H1 (cell line): ENCODE data around the gene TDP1. TPM values are rescaled to one million over a fixed set of nuclear protein-coding genes. Genes with fewer than 3 reads are reported as not detected.

ENCODE experiments used
- CTCF ChIA-PET: fragments of 300-600 bp; sonication (Branson Sonifier 250); formaldehyde crosslinking; loops from one replicate; lab custom pipeline; 2021; ENCODE audit not compliant: partially characterized antibody; lab: Charles Lee
- POLR2A ChIA-PET: fragments of 300-600 bp; sonication (Branson Sonifier 250); formaldehyde crosslinking; loops from one replicate; lab custom pipeline; 2021; ENCODE audit warnings: inconsistent platforms; ENCODE audit not compliant: partially characterized antibody; lab: Charles Lee
- DNase-seq, 2 experiments: peaks; one replicate each; pipeline versions ENCODE4 v3.0.0 to v3.0.0-alpha.2; 2010 to 2022; ENCODE audit warnings: low spot score in 2 of 2, low read depth in 1 of 2, mixed read lengths in 1 of 2
- FAIRE-seq: peaks from 2 replicates; lab custom pipeline; 2011; peaks lifted over from hg19 to GRCh38; lab: Jason Lieb, UNC
- H2AFZ ChIP-seq: 2 replicates; pipeline ENCODE4 v1.8.1; 2012; ENCODE audit warnings: low read length, inconsistent platforms
- H2AK5ac ChIP-seq: 2 replicates; pipeline ENCODE4 v1.6.1; 2013; ENCODE audit warnings: low read depth, low read length
- H2BK120ac ChIP-seq: replicated peaks from 2 replicates; pipeline ENCODE3; 2013; ENCODE audit warnings: low read depth, low read length, inconsistent platforms
- H2BK12ac ChIP-seq: 2 replicates; pipeline ENCODE4 v1.6.1; 2013; ENCODE audit warnings: low read depth, low read length
- H2BK15ac ChIP-seq: 2 replicates; pipeline ENCODE4 v1.6.1; 2013; ENCODE audit warnings: low read length
- H2BK20ac ChIP-seq: 2 replicates; pipeline ENCODE4 v1.6.1; 2013; ENCODE audit warnings: low read length
- H2BK5ac ChIP-seq: 2 replicates; pipeline ENCODE4 v1.6.1; 2013; ENCODE audit warnings: low read depth, low read length
- H3K14ac ChIP-seq: 2 replicates; pipeline ENCODE4 v1.6.1; 2013; ENCODE audit warnings: inconsistent platforms; ENCODE audit not compliant: insufficient read length
- H3K18ac ChIP-seq: 2 replicates; pipeline ENCODE4 v1.6.1; 2013; ENCODE audit warnings: low read length; ENCODE audit errors: extremely low read depth
- H3K23ac ChIP-seq: 2 replicates; pipeline ENCODE4 v1.6.1; 2013; ENCODE audit warnings: inconsistent platforms; ENCODE audit not compliant: insufficient read length
- H3K23me2 ChIP-seq: 2 replicates; pipeline ENCODE4 v1.6.1; 2013; ENCODE audit warnings: low read depth, low read length
- H3K27ac ChIP-seq: 2 replicates; pipeline ENCODE4 v1.6.1; 2011; ENCODE audit warnings: low read depth, low read length, inconsistent platforms
- H3K27me3 ChIP-seq, 4 experiments: replicated peaks in 1 of 4; 1 replicate in 1 of 4; 2 replicates in 3 of 4; pipeline versions ENCODE4 v1.6.1 to v1.8.1; 2011 to 2013; ENCODE audit warnings: low read length in 3 of 4, mild to moderate bottlenecking in 3 of 4, inconsistent platforms in 2 of 4, mixed read lengths in 2 of 4, moderate library complexity in 1 of 4; ENCODE audit not compliant: control insufficient read depth in 3 of 4, insufficient read depth in 3 of 4; ENCODE audit errors: extremely low read depth in 1 of 4
- H3K36me3 ChIP-seq, 4 experiments: 2 replicates each; pipeline versions ENCODE4 v1.6.1 to v1.8.1; 2011 to 2013; ENCODE audit warnings: mild to moderate bottlenecking in 4 of 4, low read length in 3 of 4, moderate library complexity in 2 of 4, control low read depth in 1 of 4, inconsistent platforms in 1 of 4; ENCODE audit not compliant: insufficient read depth in 4 of 4, control insufficient read depth in 2 of 4
- H3K4ac ChIP-seq: replicated peaks from 2 replicates; pipeline ENCODE3; 2013; ENCODE audit warnings: low read length, low read depth, mixed read lengths, inconsistent platforms; ENCODE audit not compliant: insufficient read length
- H3K4me1 ChIP-seq, 4 experiments: replicated peaks in 1 of 4; 1 replicate in 1 of 4; 2 replicates in 3 of 4; pipeline versions ENCODE4 v1.6.1 to v1.8.1; 2011 to 2013; ENCODE audit warnings: low read length in 3 of 4, inconsistent platforms in 2 of 4, mixed read lengths in 1 of 4; ENCODE audit not compliant: insufficient read depth in 4 of 4, control insufficient read depth in 3 of 4
- H3K4me2 ChIP-seq, 2 experiments: 2 replicates each; pipeline versions ENCODE4 v1.6.1 to v1.8.1; 2011 to 2013; ENCODE audit warnings: low read depth in 2 of 2, low read length in 2 of 2, control low read depth in 1 of 2, inconsistent platforms in 1 of 2, mild to moderate bottlenecking in 1 of 2; ENCODE audit not compliant: insufficient read depth in 1 of 2
- H3K4me3 ChIP-seq, 4 experiments: fragments of 200-600, 300-600 bp in 1 of 4; sonication (generic), shearing (Covaris generic), sonication (Bioruptor Twin) in 1 of 4; 2 replicates each; pipeline versions ENCODE4 v1.5.1 to v1.8.1; 2011 to 2016; ENCODE audit warnings: low read length in 4 of 4, low read depth in 3 of 4, control low read depth in 2 of 4, inconsistent platforms in 2 of 4, mild to moderate bottlenecking in 2 of 4, mixed read lengths in 1 of 4, moderate library complexity in 1 of 4; ENCODE audit not compliant: insufficient read depth in 2 of 4; ENCODE audit errors: extremely low read depth in 1 of 4
- H3K56ac ChIP-seq: replicated peaks from 2 replicates; pipeline ENCODE3; 2013; ENCODE audit warnings: low read depth, mild to moderate bottlenecking, mixed read lengths, low read length, inconsistent platforms; ENCODE audit not compliant: insufficient read length
- H3K79me1 ChIP-seq: 2 replicates; pipeline ENCODE4 v1.6.1; 2013; ENCODE audit warnings: low read depth, low read length, control low read depth
- H3K79me2 ChIP-seq, 2 experiments: 2 replicates each; pipeline versions ENCODE4 v1.6.1 to v1.8.1; 2012 to 2013; ENCODE audit warnings: low read length in 2 of 2, mild to moderate bottlenecking in 2 of 2, inconsistent platforms in 1 of 2; ENCODE audit not compliant: insufficient read depth in 2 of 2, control insufficient read depth in 1 of 2
- H3K9ac ChIP-seq, 4 experiments: replicated peaks in 1 of 4; 1 replicate in 1 of 4; 2 replicates in 3 of 4; pipeline versions ENCODE4 v1.6.1 to v1.8.1; 2011 to 2013; ENCODE audit warnings: low read depth in 3 of 4, low read length in 3 of 4, control low read depth in 2 of 4, mild to moderate bottlenecking in 2 of 4, moderate library complexity in 2 of 4, inconsistent platforms in 1 of 4; ENCODE audit errors: extremely low read depth in 1 of 4
- H3K9me3 ChIP-seq, 2 experiments: 2 replicates each; pipeline versions ENCODE4 v1.6.1 to v1.8.1; 2012 to 2013; ENCODE audit warnings: mild to moderate bottlenecking in 2 of 2, moderate library complexity in 2 of 2, control low read depth in 1 of 2, inconsistent platforms in 1 of 2, low read depth in 1 of 2, low read length in 1 of 2, mixed read lengths in 1 of 2; ENCODE audit not compliant: insufficient read depth in 2 of 2
- H4K20me1 ChIP-seq, 2 experiments: replicated peaks in 1 of 2; 2 replicates each; pipeline versions ENCODE3 to v1.8.1; 2011 to 2013; ENCODE audit warnings: inconsistent platforms in 2 of 2, low read length in 2 of 2, mild to moderate bottlenecking in 1 of 2; ENCODE audit not compliant: insufficient read depth in 2 of 2, control insufficient read depth in 1 of 2
- H4K5ac ChIP-seq: 2 replicates; pipeline ENCODE4 v1.6.1; 2013; ENCODE audit warnings: low read length, low read depth, mixed read lengths, inconsistent platforms; ENCODE audit not compliant: insufficient read length
- H4K8ac ChIP-seq: 2 replicates; pipeline ENCODE4 v1.8.0; 2013; ENCODE audit warnings: mild to moderate bottlenecking, moderate library complexity, low read length, inconsistent platforms; ENCODE audit not compliant: insufficient read depth; ENCODE audit errors: extremely low read depth
- H4K91ac ChIP-seq: replicated peaks from 2 replicates; pipeline ENCODE3; 2013; ENCODE audit warnings: low read length, mixed read lengths, inconsistent platforms; ENCODE audit not compliant: insufficient read length
- BRCA1 ChIP-seq: IDR thresholded peaks from 2 replicates; pipeline ENCODE4 v1.6.1; 2012; ENCODE audit warnings: low read depth, low read length, improper control_type of control experiment
- CBX8 ChIP-seq: fragments of 300-800, 300-1000 bp; sonication (generic); IDR thresholded peaks from 2 replicates; pipeline ENCODE4 v1.7.1; 2016; ENCODE audit warnings: low read depth, low read length, borderline replicate concordance
- FOSL1 ChIP-seq: IDR thresholded peaks from 2 replicates; pipeline ENCODE4 v1.6.1; 2011; ENCODE audit warnings: mild to moderate bottlenecking, low read depth, low read length, moderate library complexity; ENCODE audit not compliant: insufficient read depth
- GABPA ChIP-seq: IDR thresholded peaks from 2 replicates; pipeline ENCODE4 v1.6.1; 2011; ENCODE audit warnings: mild to moderate bottlenecking, low read length, moderate library complexity, borderline replicate concordance; ENCODE audit not compliant: insufficient read depth
- MAFK ChIP-seq: IDR thresholded peaks from 2 replicates; pipeline ENCODE4 v1.6.1; 2012; ENCODE audit warnings: low read depth, mild to moderate bottlenecking, improper control_type of control experiment, low read length
- RAD21 ChIP-seq, 2 experiments: IDR thresholded peaks in 1 of 2; conservative IDR thresholded peaks in 1 of 2; 2 replicates each; pipeline ENCODE4 v1.6.1; 2011; ENCODE audit warnings: low read depth in 2 of 2, low read length in 2 of 2, improper control_type of control experiment in 1 of 2, inconsistent platforms in 1 of 2, mild to moderate bottlenecking in 1 of 2, moderate library complexity in 1 of 2
- RNF2 ChIP-seq: fragments of 200-900, 300-1000 bp; sonication (generic); IDR thresholded peaks from 2 replicates; pipeline ENCODE4 v1.7.1; 2016; ENCODE audit warnings: borderline replicate concordance, low read depth, mild to moderate bottlenecking, antibody characterized with exemption, low read length; ENCODE audit not compliant: poor library complexity, severe bottlenecking; ENCODE audit errors: missing control alignments
- TBP ChIP-seq: IDR thresholded peaks from 2 replicates; pipeline ENCODE4 v1.6.1; 2011; ENCODE audit warnings: low read depth, low read length, improper control_type of control experiment
- WGBS, 2 experiments: shearing (Covaris generic) in 1 of 2; methylation state at CpG; one replicate each; pipeline versions ENCODE4 v1.1.6 to v1.1.7; 2013 to 2015; ENCODE audit warnings: low lambda C conversion rate in 2 of 2, mixed read lengths in 2 of 2, inconsistent platforms in 1 of 2, low coverage in 1 of 2, missing lambda C conversion rate in 1 of 2; ENCODE audit not compliant: insufficient replicate concordance in 2 of 2, insufficient coverage in 1 of 2, insufficient read length in 1 of 2; ENCODE audit errors: extremely low coverage in 1 of 2, missing lambda C conversion rate in 1 of 2; 5-methylcytosine and 5-hydroxymethylcytosine counted together
- polyA plus RNA-seq, 7 experiments: library from polyadenylated mRNA; depleted of rRNA in 3 of 7; stranded (reverse) in 5 of 7; unstranded in 2 of 7; fragments of >200 nt in 5 of 7; fragments of 200-250 nt in 2 of 7; gene quantifications; 1 replicate in 5 of 7; 2 replicates in 1 of 7; 4 replicates in 1 of 7; pipeline versions ENCODE4 v1.2.1 to v1.2.3, GENCODE V29; 2011 to 2013; ENCODE audit warnings: missing spikeins in 2 of 7, mixed read lengths in 2 of 7
- total RNA-seq: library from RNA; stranded (reverse); fragmentation: NEBNext Ultra II Directional; extraction: Animal tissue kit (Norgen Biotek cat#: 25700); gene quantifications from 2 replicates; pipeline ENCODE4 v1.2.1, GENCODE V29; 2021

TDP1 gene
- total and polyA plus RNA-seq, 2 of the 8 experiments (the other 6 are each of a cell fraction or from before 2014, with no cell fraction given): 32.2 to 69.9 TPM

DNA sequence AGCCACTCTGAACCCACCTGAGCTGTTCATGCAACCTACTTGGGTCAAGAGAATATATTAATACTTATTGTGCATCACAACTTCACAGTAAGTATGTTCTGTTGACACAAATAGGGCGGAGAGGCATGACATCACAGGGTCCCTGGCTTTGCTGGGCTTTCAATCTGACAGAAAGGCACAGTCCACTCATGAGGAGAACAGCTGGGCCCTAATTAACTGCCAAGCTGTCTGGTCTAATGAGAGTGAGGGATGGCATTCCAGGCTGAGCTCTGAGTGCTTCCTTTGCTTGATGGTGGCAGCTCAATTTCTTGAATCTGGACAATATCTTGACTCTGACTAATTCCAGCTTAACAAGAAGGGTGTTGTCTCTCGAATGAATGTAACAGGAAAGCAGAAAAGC lies 3.2 kb upstream of the TDP1 start:
- H3K23me2 ChIP-seq: peaks cover 8% of the 10 kb centered on the region
- no peak for TF ChIP-seq BRCA1
- no peak for TF ChIP-seq RNF2
- TF ChIP-seq TBP: no peak
- no peak for TF ChIP-seq RAD21 (IDR thresholded peaks at IDR 0.05 in 1 of 2, conservative IDR thresholded peaks at IDR 0.05 in 1 of 2; ENCODE audit: low read depth in 2 of 2, low read length in 2 of 2)
- no peak for TF ChIP-seq GABPA
- no peak for TF ChIP-seq CBX8
- no peak for TF ChIP-seq MAFK
- TF ChIP-seq FOSL1: no peak
- TF ChIP-seq, all 59 proteins: peak for 0
- 81% methylated on average over 2 of the region's 2 CpGs; no CpG with 5 or more reads in 1 of the 2 experiments for WGBS, 2 experiments
- Histone ChIP-seq H3K18ac (no peak overlapping the region), H2BK120ac (no peak overlapping the region), H3K23ac (no peak overlapping the region), H2AFZ (no peak overlapping the region), H2BK12ac (no peak overlapping the region), H2BK5ac (no peak overlapping the region), H3K4me3 (no peak overlapping the region), H3K27ac (no peak overlapping the region), H2BK15ac (no peak overlapping the region), H4K5ac (no peak overlapping the region), H3K79me2 (peaks cover 0 to 9% of the 10 kb centered on the region in 2 experiments; a peak in 2 of 4 replicates), H2BK20ac (no peak overlapping the region), H3K9me3 (no peaks in the 10 kb centered on the region), H3K79me1 (no peaks in the 10 kb centered on the region), H3K4me2 (no peak overlapping the region), H4K20me1 (peaks cover 0 to 2% of the 10 kb centered on the region in 2 experiments), H3K36me3 (peaks cover 0 to 6% (median 0%) of the 10 kb centered on the region in 4 experiments; a peak in 2 of 8 replicates), H4K8ac (no peak overlapping the region), H4K91ac (no peak overlapping the region), H3K56ac (no peak overlapping the region), H3K4ac (no peak overlapping the region), H3K9ac (no peak overlapping the region), H2AK5ac (no peak overlapping the region), H3K14ac (no peak overlapping the region), H3K27me3 (no peaks in the 10 kb centered on the region), H3K4me1 (peaks cover 0 to 3% (median 0%) of the 10 kb centered on the region in 4 experiments; a peak in 2 of 7 replicates)
- ChIA-PET CTCF (interaction anchor here (0.7 to 1.4 kb wide), 3 partner anchors 12 to 447 kb away, joined by 3 to 13 read pairs (median 4); no protein-coding TSS in a partner anchor), POLR2A (no interaction called here)
- FAIRE-seq (no peak), DNase-seq (no peak)
